Nephron (organoid): ENCODE measurements around the gene SORCS2.

Experiments
- H3K27ac Mint-ChIP-seq, 3 experiments: 2 replicates each; pipeline ENCODE4 v1.8.0; 2020; ENCODE audit warnings: mixed read lengths in 3 of 3, mild to moderate bottlenecking in 2 of 3, moderate library complexity in 1 of 3
- H3K27me3 Mint-ChIP-seq: 2 replicates; pipeline ENCODE4 v1.8.0; 2021; ENCODE audit warnings: low read depth, mild to moderate bottlenecking, moderate library complexity, mixed read lengths
- H3K36me3 Mint-ChIP-seq: 2 replicates; pipeline ENCODE4 v1.8.0; 2020; ENCODE audit warnings: low read depth, mixed read lengths
- H3K4me1 Mint-ChIP-seq: 2 replicates; pipeline ENCODE4 v1.8.0; 2020; ENCODE audit warnings: mixed read lengths
- H3K4me3 Mint-ChIP-seq, 3 experiments: 2 replicates each; pipeline ENCODE4 v1.8.0; 2020; ENCODE audit warnings: mild to moderate bottlenecking in 3 of 3, mixed read lengths in 3 of 3, moderate library complexity in 2 of 3
- H3K9me3 Mint-ChIP-seq: 2 replicates; pipeline ENCODE4 v1.8.0; 2020; ENCODE audit warnings: mixed read lengths
- CTCF ChIP-seq, 3 experiments: fragments of 200-600 bp; sonication (generic); IDR thresholded peaks; one replicate each; pipeline ENCODE4 v1.5.0; 2021; ENCODE audit warnings: antibody characterized with exemption in 3 of 3; ENCODE audit not compliant: unreplicated experiment in 3 of 3

The SORCS2 gene

GRCh38 chr4:7399440-7400234 is 207.3 kb downstream of the SORCS2 start:
- no peak for TF ChIP-seq CTCF (IDR thresholded peaks at IDR 0.05; ENCODE audit: unreplicated experiment in 3 of 3)
- no peak overlapping the region for H3K27ac Mint-ChIP-seq
- H3K9me3 Mint-ChIP-seq: peaks cover 12% of the 10 kb centered on the region
- H3K36me3 Mint-ChIP-seq: no peaks in the 10 kb centered on the region
- H3K27me3 Mint-ChIP-seq: peaks cover 32% of the 10 kb centered on the region
- peaks cover 44% of the 10 kb centered on the region for H3K4me1 Mint-ChIP-seq
- H3K4me3 Mint-ChIP-seq: no peak overlapping the region

GRCh38 chr4:7400671-7401298 is 208.4 kb downstream of the SORCS2 start:
- no peak overlapping the region for H3K4me3 Mint-ChIP-seq
- H3K27me3 Mint-ChIP-seq: peaks cover 29% of the 10 kb centered on the region
- H3K27ac Mint-ChIP-seq: no peak overlapping the region
- TF ChIP-seq CTCF (IDR thresholded peaks at IDR 0.05; ENCODE audit: unreplicated experiment in 3 of 3): no peak
- no peaks in the 10 kb centered on the region for H3K36me3 Mint-ChIP-seq
- peaks cover 23% of the 10 kb centered on the region for H3K9me3 Mint-ChIP-seq
- H3K4me1 Mint-ChIP-seq: peaks cover 35% of the 10 kb centered on the region

- no peak overlapping the region for H3K4me3 Mint-ChIP-seq
- peaks cover 39% of the 10 kb centered on the region for H3K9me3 Mint-ChIP-seq
- peaks cover 6% of the 10 kb centered on the region for H3K36me3 Mint-ChIP-seq
- H3K4me1 Mint-ChIP-seq: peaks cover 22% of the 10 kb centered on the region
- no peak for TF ChIP-seq CTCF (IDR thresholded peaks at IDR 0.05; ENCODE audit: unreplicated experiment in 3 of 3)
- H3K27ac Mint-ChIP-seq: no peak overlapping the region
- H3K27me3 Mint-ChIP-seq: peaks cover 22% of the 10 kb centered on the region
Measured at GRCh38 chr4:7402526-7402925, 210.2 kb downstream of the SORCS2 start.

GRCh38 chr4:7403001-7403400 is 210.7 kb downstream of the SORCS2 start:
- peaks cover 42% of the 10 kb centered on the region for H3K9me3 Mint-ChIP-seq
- peaks cover 6% of the 10 kb centered on the region for H3K36me3 Mint-ChIP-seq
- peaks cover 19% of the 10 kb centered on the region for H3K27me3 Mint-ChIP-seq
- TF ChIP-seq CTCF (IDR thresholded peaks at IDR 0.05; ENCODE audit: unreplicated experiment in 3 of 3): no peak
- no peak overlapping the region for H3K4me3 Mint-ChIP-seq
- H3K27ac Mint-ChIP-seq: no peak overlapping the region
- peaks cover 18% of the 10 kb centered on the region for H3K4me1 Mint-ChIP-seq

GRCh38 chr4:7408166-7408565 is 215.8 kb downstream of the SORCS2 start:
- Mint-ChIP-seq H3K27me3 (peaks cover 4% of the 10 kb centered on the region), H3K9me3 (peaks cover 55% of the 10 kb centered on the region), H3K27ac (no peak overlapping the region), H3K4me3 (no peak overlapping the region), H3K4me1 (peaks cover 25% of the 10 kb centered on the region), H3K36me3 (peaks cover 18% of the 10 kb centered on the region)
- no peak for TF ChIP-seq CTCF (IDR thresholded peaks at IDR 0.05; ENCODE audit: unreplicated experiment in 3 of 3)
